SK-N-SH (cell line): ENCODE data around the gene ATP8A1. TPM values are rescaled to one million over a fixed set of nuclear protein-coding genes. Genes with fewer than 3 reads are reported as not detected.

Experiments used
- CTCF ChIA-PET: fragments of 300-600, 350-600 bp; formaldehyde crosslinking; extraction: SDS; loops from one replicate; lab custom pipeline; 2021; lab: Yijun Ruan, JAX
- POLR2A ChIA-PET: fragments of 350-600 bp; sonication (Branson Sonifier 250); formaldehyde crosslinking; extraction: SDS; loops from one replicate; lab custom pipeline; 2020; ENCODE audit warnings: antibody characterized with exemption, inconsistent platforms; lab: Yijun Ruan, JAX
- DNase-seq: peaks from one replicate; pipeline ENCODE4 v3.0.0; 2012
- H2AFZ ChIP-seq: fragments of 200-600 bp; sonication (generic); 2 replicates; pipeline ENCODE4 v1.8.1; 2016; ENCODE audit warnings: antibody characterized with exemption, mild to moderate bottlenecking, low read depth
- H3F3A ChIP-seq: fragments of 200-600 bp; sonication (generic); replicated peaks from 2 replicates; pipeline ENCODE3; 2016; ENCODE audit warnings: antibody characterized with exemption, mild to moderate bottlenecking; ENCODE audit not compliant: insufficient read depth
- H3K27ac ChIP-seq, 2 experiments: fragments of 200-500 bp in 1 of 2; fragments of 200-600 bp in 1 of 2; sonication (Bioruptor generic) in 1 of 2; sonication (generic), shearing (Covaris generic) in 1 of 2; 2 replicates each; pipeline versions ENCODE4 v1.5.1 to v1.6.1; 2014 to 2016; ENCODE audit warnings: low read depth in 2 of 2, inconsistent platforms in 1 of 2, low read length in 1 of 2, mild to moderate bottlenecking in 1 of 2, mixed read lengths in 1 of 2
- H3K27me3 ChIP-seq: fragments of 200-600 bp; sonication (generic), shearing (Covaris generic); 2 replicates; pipeline ENCODE4 v1.6.1; 2016; ENCODE audit warnings: mixed run types; ENCODE audit not compliant: insufficient read depth
- H3K36me3 ChIP-seq, 2 experiments: fragments of 200-500 bp in 1 of 2; fragments of 200-600 bp in 1 of 2; sonication (Bioruptor generic) in 1 of 2; sonication (generic) in 1 of 2; replicated peaks in 1 of 2; 2 replicates each; pipeline versions ENCODE3 to v1.5.1; 2014 to 2016; ENCODE audit warnings: low read length in 1 of 2, mild to moderate bottlenecking in 1 of 2; ENCODE audit not compliant: insufficient read depth in 2 of 2, control insufficient read depth in 1 of 2
- H3K4me1 ChIP-seq, 2 experiments: fragments of 200-500 bp in 1 of 2; fragments of 200-600 bp in 1 of 2; sonication (Bioruptor generic) in 1 of 2; sonication (generic), shearing (Covaris generic) in 1 of 2; 2 replicates each; pipeline versions ENCODE4 v1.5.1 to v1.6.1; 2014 to 2016; ENCODE audit warnings: low read depth in 1 of 2, low read length in 1 of 2, mixed run types in 1 of 2; ENCODE audit not compliant: insufficient read depth in 2 of 2, control insufficient read depth in 1 of 2
- H3K4me2 ChIP-seq: fragments of 200-600 bp; sonication (generic), shearing (Covaris generic); 2 replicates; pipeline ENCODE4 v1.6.1; 2017; ENCODE audit warnings: mixed run types
- H3K4me3 ChIP-seq, 2 experiments: fragments of 200-500 bp in 1 of 2; fragments of 200-600 bp in 1 of 2; sonication (Bioruptor generic) in 1 of 2; sonication (generic), shearing (Covaris generic) in 1 of 2; 2 replicates each; pipeline versions ENCODE4 v1.5.1 to v1.8.1; 2014 to 2016; ENCODE audit warnings: low read depth in 2 of 2, inconsistent platforms in 1 of 2, low read length in 1 of 2, mild to moderate bottlenecking in 1 of 2, mixed read lengths in 1 of 2, moderate library complexity in 1 of 2
- H3K79me2 ChIP-seq: fragments of 200-600 bp; sonication (generic); 2 replicates; pipeline ENCODE4 v1.8.1; 2017; ENCODE audit warnings: mild to moderate bottlenecking; ENCODE audit not compliant: insufficient read depth
- H3K9ac ChIP-seq: fragments of 200-600 bp; sonication (generic); 2 replicates; pipeline ENCODE4 v1.6.1; 2017; ENCODE audit warnings: mixed run types
- H3K9me2 ChIP-seq: fragments of 200-600 bp; sonication (generic); 2 replicates; pipeline ENCODE4 v1.6.1; 2017; ENCODE audit warnings: mixed run types
- H3K9me3 ChIP-seq: fragments of 200-600 bp; sonication (generic); 2 replicates; pipeline ENCODE4 v1.6.1; 2017; ENCODE audit warnings: mixed run types, mild to moderate bottlenecking, moderate library complexity
- H4K20me1 ChIP-seq: fragments of 200-600 bp; sonication (generic); 2 replicates; pipeline ENCODE4 v1.6.1; 2017; ENCODE audit warnings: mild to moderate bottlenecking, mixed run types; ENCODE audit not compliant: insufficient read depth
- ELF1 ChIP-seq: IDR thresholded peaks from 2 replicates; pipeline ENCODE4 v1.4.0; 2012
- EP300 ChIP-seq, 2 experiments: IDR thresholded peaks; 2 replicates each; pipeline versions ENCODE4 v1.4.0 to v1.6.1; 2012; ENCODE audit warnings: borderline replicate concordance in 1 of 2, low read depth in 1 of 2, low read length in 1 of 2
- JUND ChIP-seq: IDR thresholded peaks from 2 replicates; pipeline ENCODE4 v1.4.0; 2012
- NRF1 ChIP-seq: IDR thresholded peaks from 2 replicates; pipeline ENCODE4 v1.6.1; 2012; ENCODE audit warnings: low read depth, mild to moderate bottlenecking, low read length
- YY1 ChIP-seq: IDR thresholded peaks from 2 replicates; pipeline ENCODE4 v1.4.0; 2012; ENCODE audit warnings: low read depth, mild to moderate bottlenecking
- WGBS: methylation state at CpG from one replicate; pipeline ENCODE4 v1.1.6; 2017; ENCODE audit warnings: low lambda C conversion rate; 5-methylcytosine and 5-hydroxymethylcytosine counted together
- polyA plus RNA-seq, 3 experiments: library from polyadenylated mRNA; depleted of rRNA; stranded (reverse); fragments of >200 nt; gene quantifications; 2 replicates each; pipeline ENCODE4 v1.2.3, GENCODE V29; 2012
- TF ChIP-seq, protein P1 (sequence below): fragments of 150-350 bp; IDR thresholded peaks from 2 replicates; pipeline ENCODE4 v1.6.1; 2017; ENCODE audit warnings: antibody characterized with exemption, low read length, low read depth, borderline replicate concordance
- TF ChIP-seq, protein P2 (sequence below): IDR thresholded peaks from 2 replicates; pipeline ENCODE4 v1.4.0; 2012; ENCODE audit warnings: low read depth, borderline replicate concordance
- TF ChIP-seq, protein P3 (sequence below): fragments of 150-350 bp; IDR thresholded peaks from 2 replicates; pipeline ENCODE4 v1.6.1; 2016; ENCODE audit warnings: mild to moderate bottlenecking, low read depth, low read length
- TF ChIP-seq, protein P4 (sequence below): IDR thresholded peaks from 2 replicates; pipeline ENCODE4; 2012

Gene ATP8A1
- polyA plus RNA-seq, 1 of the 3 experiments (the other 2 are of a cell fraction): 0.38 TPM

DNA sequence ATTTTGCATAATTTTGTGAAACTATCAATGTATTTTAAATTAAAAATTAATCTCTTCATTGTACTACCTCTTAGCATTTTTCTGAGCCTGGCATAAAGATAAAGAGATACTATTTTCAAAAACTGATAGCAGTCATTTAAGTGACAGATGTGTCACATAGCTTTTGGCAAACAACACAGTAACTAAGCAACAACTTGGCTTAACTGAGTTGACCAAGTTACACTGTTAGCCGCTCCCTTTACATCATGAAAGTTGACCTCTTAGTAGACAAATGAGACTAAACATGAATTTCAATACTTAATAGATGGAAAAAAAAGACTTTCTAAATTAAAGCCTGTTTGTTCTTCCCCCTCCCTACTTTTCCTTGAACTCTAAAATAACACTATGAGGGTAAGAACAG is 62.0 kb downstream of the ATP8A1 start (continued):
- TF ChIP-seq, protein P1, sequence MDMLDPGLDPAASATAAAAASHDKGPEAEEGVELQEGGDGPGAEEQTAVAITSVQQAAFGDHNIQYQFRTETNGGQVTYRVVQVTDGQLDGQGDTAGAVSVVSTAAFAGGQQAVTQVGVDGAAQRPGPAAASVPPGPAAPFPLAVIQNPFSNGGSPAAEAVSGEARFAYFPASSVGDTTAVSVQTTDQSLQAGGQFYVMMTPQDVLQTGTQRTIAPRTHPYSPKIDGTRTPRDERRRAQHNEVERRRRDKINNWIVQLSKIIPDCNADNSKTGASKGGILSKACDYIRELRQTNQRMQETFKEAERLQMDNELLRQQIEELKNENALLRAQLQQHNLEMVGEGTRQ: no peak
- TF ChIP-seq JUND: no peak
- TF ChIP-seq NRF1: no peak
- TF ChIP-seq YY1: no peak
- TF ChIP-seq ELF1: no peak
- TF ChIP-seq, protein P2, sequence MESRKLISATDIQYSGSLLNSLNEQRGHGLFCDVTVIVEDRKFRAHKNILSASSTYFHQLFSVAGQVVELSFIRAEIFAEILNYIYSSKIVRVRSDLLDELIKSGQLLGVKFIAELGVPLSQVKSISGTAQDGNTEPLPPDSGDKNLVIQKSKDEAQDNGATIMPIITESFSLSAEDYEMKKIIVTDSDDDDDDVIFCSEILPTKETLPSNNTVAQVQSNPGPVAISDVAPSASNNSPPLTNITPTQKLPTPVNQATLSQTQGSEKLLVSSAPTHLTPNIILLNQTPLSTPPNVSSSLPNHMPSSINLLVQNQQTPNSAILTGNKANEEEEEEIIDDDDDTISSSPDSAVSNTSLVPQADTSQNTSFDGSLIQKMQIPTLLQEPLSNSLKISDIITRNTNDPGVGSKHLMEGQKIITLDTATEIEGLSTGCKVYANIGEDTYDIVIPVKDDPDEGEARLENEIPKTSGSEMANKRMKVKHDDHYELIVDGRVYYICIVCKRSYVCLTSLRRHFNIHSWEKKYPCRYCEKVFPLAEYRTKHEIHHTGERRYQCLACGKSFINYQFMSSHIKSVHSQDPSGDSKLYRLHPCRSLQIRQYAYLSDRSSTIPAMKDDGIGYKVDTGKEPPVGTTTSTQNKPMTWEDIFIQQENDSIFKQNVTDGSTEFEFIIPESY: no peak
- TF ChIP-seq, protein P3, sequence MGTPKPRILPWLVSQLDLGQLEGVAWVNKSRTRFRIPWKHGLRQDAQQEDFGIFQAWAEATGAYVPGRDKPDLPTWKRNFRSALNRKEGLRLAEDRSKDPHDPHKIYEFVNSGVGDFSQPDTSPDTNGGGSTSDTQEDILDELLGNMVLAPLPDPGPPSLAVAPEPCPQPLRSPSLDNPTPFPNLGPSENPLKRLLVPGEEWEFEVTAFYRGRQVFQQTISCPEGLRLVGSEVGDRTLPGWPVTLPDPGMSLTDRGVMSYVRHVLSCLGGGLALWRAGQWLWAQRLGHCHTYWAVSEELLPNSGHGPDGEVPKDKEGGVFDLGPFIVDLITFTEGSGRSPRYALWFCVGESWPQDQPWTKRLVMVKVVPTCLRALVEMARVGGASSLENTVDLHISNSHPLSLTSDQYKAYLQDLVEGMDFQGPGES: no peak

DNA sequence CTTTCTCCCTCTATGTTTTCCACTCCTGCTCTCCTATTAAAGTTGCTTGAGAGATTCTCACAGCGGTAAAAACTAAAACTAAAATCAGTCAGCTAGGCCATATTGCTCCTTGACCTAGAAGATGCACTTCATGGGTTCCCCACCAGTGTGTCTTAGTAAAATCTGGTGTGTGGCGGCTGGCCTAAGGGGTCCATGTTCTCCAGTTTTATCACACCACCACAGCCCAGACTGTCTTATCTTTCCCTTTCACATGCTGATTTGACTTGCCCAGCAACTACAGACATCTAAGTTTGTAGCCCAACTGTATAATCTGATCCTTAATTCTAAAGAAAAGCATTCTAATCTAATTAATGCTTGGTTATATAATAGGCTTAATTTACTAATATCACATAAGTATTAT is 68.0 kb downstream of the ATP8A1 start:
- DNase-seq: peak; percentile 36

More for the DNA sequence above, 68.0 kb downstream of the ATP8A1 start:
- Histone ChIP-seq H3K9me3 (no peaks in the 10 kb centered on the region), H2AFZ (no peak overlapping the region), H3K4me3 (no peak overlapping the region), H3K9me2 (no peaks in the 10 kb centered on the region), H3K79me2 (no peaks in the 10 kb centered on the region), H3K27ac (peak overlapping the region in 1 of 2 experiments; percentile 68; a peak in 2 of 4 replicates), H3K4me2 (no peak overlapping the region), H3K27me3 (no peaks in the 10 kb centered on the region), H3F3A (no peaks in the 10 kb centered on the region), H3K9ac (no peak overlapping the region), H3K4me1 (peaks cover 0 to 13% of the 10 kb centered on the region in 2 experiments; a peak in 2 of 4 replicates), H4K20me1 (no peaks in the 10 kb centered on the region), H3K36me3 (no peaks in the 10 kb centered on the region)
- CTCF ChIA-PET: interaction anchor here (1.1 to 1.5 kb wide), 2 partner anchors 9 to 20 kb away, joined by 3 to 4 read pairs; no protein-coding TSS in a partner anchor
- 72% methylated on average over 2 of the region's 2 CpGs for WGBS
- TF ChIP-seq, protein P4, sequence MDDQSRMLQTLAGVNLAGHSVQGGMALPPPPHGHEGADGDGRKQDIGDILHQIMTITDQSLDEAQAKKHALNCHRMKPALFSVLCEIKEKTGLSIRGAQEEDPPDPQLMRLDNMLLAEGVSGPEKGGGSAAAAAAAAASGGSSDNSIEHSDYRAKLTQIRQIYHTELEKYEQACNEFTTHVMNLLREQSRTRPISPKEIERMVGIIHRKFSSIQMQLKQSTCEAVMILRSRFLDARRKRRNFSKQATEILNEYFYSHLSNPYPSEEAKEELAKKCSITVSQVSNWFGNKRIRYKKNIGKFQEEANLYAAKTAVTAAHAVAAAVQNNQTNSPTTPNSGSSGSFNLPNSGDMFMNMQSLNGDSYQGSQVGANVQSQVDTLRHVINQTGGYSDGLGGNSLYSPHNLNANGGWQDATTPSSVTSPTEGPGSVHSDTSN: no peak
- TF ChIP-seq EP300 (IDR thresholded peaks at IDR 0.05; ENCODE audit: borderline replicate concordance in 1 of 2, low read depth in 1 of 2, low read length in 1 of 2): peak in 1 of 2 experiments; percentile 44; a peak in 1 of 4 replicates
- POLR2A ChIA-PET: no interaction called here
